Measurements from ENCODE around the gene ADARB1. TPM values are rescaled to one million over a fixed set of nuclear protein-coding genes. Genes with fewer than 3 reads are reported as not detected.

The ADARB1 gene
- total and polyA plus RNA-seq, 2 of the 8 experiments (the other 6 are each of a cell fraction or from before 2014, with no cell fraction given), result 4.7 to 14.9 TPM

GRCh38 chr21:45041984-45042663 lies 32.3 kb upstream of the ADARB1 start:
- no peak for DNase-seq (ENCODE audit: low read depth in 1 of 2, low spot score in 2 of 2)
- Histone ChIP-seq H3K4me2 (ENCODE audit: insufficient read depth in 1 of 2, low read depth in 2 of 2, low read length in 2 of 2) (no peak overlapping the region), H3K23me2 (ENCODE audit: low read depth, low read length) (peaks cover 9% of the 10 kb centered on the region; the same call in 1 of the 2 replicates), H3K56ac (replicated peaks; ENCODE audit: insufficient read length, low read depth, low read length) (peak overlapping the region; percentile 99), H3K27me3 (replicated peaks in 1 of 4; ENCODE audit: control insufficient read depth in 3 of 4, extremely low read depth in 1 of 4, insufficient read depth in 3 of 4, low read length in 3 of 4) (no peaks in the 10 kb centered on the region; a peak in 3 of 7 replicates), H4K8ac (ENCODE audit: extremely low read depth, insufficient read depth, low read length) (no peak overlapping the region), H3K14ac (ENCODE audit: insufficient read length) (no peak overlapping the region), H4K20me1 (replicated peaks in 1 of 2; ENCODE audit: control insufficient read depth in 1 of 2, insufficient read depth in 2 of 2, low read length in 2 of 2) (peaks cover 0 to 9% of the 10 kb centered on the region in 2 experiments), H3K79me1 (ENCODE audit: low read depth, low read length) (no peaks in the 10 kb centered on the region), H4K5ac (ENCODE audit: insufficient read length, low read depth, low read length) (no peak overlapping the region), H3K36me3 (ENCODE audit: control insufficient read depth in 2 of 4, insufficient read depth in 4 of 4, low read length in 3 of 4) (no peaks in the 10 kb centered on the region; a peak in 1 of 8 replicates), H4K91ac (replicated peaks; ENCODE audit: insufficient read length, low read length) (peak overlapping the region; percentile 95), H3K9ac (replicated peaks in 1 of 4; ENCODE audit: extremely low read depth in 1 of 4, low read depth in 3 of 4, low read length in 3 of 4) (no peak overlapping the region), H3K79me2 (ENCODE audit: control insufficient read depth in 1 of 2, insufficient read depth in 2 of 2, low read length in 2 of 2) (no peaks in the 10 kb centered on the region), H2BK20ac (ENCODE audit: low read length) (peak overlapping the region; percentile 98; the same call in 1 of the 2 replicates), H2AFZ (ENCODE audit: low read length) (no peak overlapping the region), H2BK12ac (ENCODE audit: low read depth, low read length) (peak overlapping the region; percentile 75; the same call in 1 of the 2 replicates), H2AK5ac (ENCODE audit: low read depth, low read length) (peak overlapping the region; percentile 75; the same call in 1 of the 2 replicates), H3K4ac (replicated peaks; ENCODE audit: insufficient read length, low read depth, low read length) (peak overlapping the region; percentile 85), H2BK120ac (replicated peaks; ENCODE audit: low read depth, low read length) (no peak overlapping the region), H3K9me3 (ENCODE audit: insufficient read depth in 2 of 2, low read depth in 1 of 2, low read length in 1 of 2) (peaks cover 0 to 9% of the 10 kb centered on the region in 2 experiments; a peak in 1 of 4 replicates), H3K18ac (ENCODE audit: extremely low read depth, low read length) (no peak overlapping the region; the same call in 1 of the 2 replicates), H3K23ac (ENCODE audit: insufficient read length) (no peak overlapping the region), H2BK15ac (ENCODE audit: low read length) (peak overlapping the region; percentile 92; the same call in 1 of the 2 replicates), H3K4me1 (replicated peaks in 1 of 4; ENCODE audit: control insufficient read depth in 3 of 4, insufficient read depth in 4 of 4, low read length in 3 of 4) (no peaks in the 10 kb centered on the region; a peak in 1 of 7 replicates), H3K27ac (ENCODE audit: low read depth, low read length) (no peak overlapping the region), H2BK5ac (ENCODE audit: low read depth, low read length) (peak overlapping the region; percentile 75; the same call in 1 of the 2 replicates), H3K4me3 (ENCODE audit: extremely low read depth in 1 of 4, insufficient read depth in 2 of 4, low read depth in 3 of 4, low read length in 4 of 4) (no peak overlapping the region)
- ChIA-PET POLR2A (ENCODE audit: partially characterized antibody) (no interaction called here), CTCF (ENCODE audit: partially characterized antibody) (no interaction called here)
- TF ChIP-seq POLR2A (IDR thresholded peaks at IDR 0.05; ENCODE audit: control extremely low read depth in 1 of 2, low read depth in 2 of 2, low read length in 2 of 2) (no peak), SIN3A (conservative IDR thresholded peaks at IDR 0.05 in 1 of 2, IDR thresholded peaks at IDR 0.05 in 1 of 2; ENCODE audit: low read depth in 1 of 2, low read length in 2 of 2) (no peak)
- 84 to 100% methylated on average over 5 to 7 of the region's 7 CpGs for WGBS, 2 experiments (ENCODE audit: extremely low coverage in 1 of 2, insufficient coverage in 1 of 2, insufficient read length in 1 of 2, insufficient replicate concordance in 2 of 2, low coverage in 1 of 2, low lambda C conversion rate in 2 of 2, missing lambda C conversion rate in 1 of 2)
- no peak for FAIRE-seq

Measured in H1 (cell line).